Sigmoid colon (tissue), 3 donors: ENCODE data around the gene MYO15A.

Experiments
- POLR2A ChIP-seq, 2 donors: fragments of 450-650 bp; IDR thresholded peaks; one replicate each; pipeline ENCODE4 v1.6.1; 2016; ENCODE audit warnings: antibody characterized with exemption in 2 of 2, mild to moderate bottlenecking in 2 of 2, moderate library complexity in 2 of 2
- TF ChIP-seq, protein P1 (sequence below), 4 experiments: fragments of 450-650 bp in 3 of 4; fragments of 200-600 bp in 1 of 4; IDR thresholded peaks; one replicate each; pipeline ENCODE4 v1.5.1; 2016 to 2019; ENCODE audit warnings: antibody characterized with exemption in 4 of 4, mild to moderate bottlenecking in 3 of 4, moderate library complexity in 2 of 4

DNA sequence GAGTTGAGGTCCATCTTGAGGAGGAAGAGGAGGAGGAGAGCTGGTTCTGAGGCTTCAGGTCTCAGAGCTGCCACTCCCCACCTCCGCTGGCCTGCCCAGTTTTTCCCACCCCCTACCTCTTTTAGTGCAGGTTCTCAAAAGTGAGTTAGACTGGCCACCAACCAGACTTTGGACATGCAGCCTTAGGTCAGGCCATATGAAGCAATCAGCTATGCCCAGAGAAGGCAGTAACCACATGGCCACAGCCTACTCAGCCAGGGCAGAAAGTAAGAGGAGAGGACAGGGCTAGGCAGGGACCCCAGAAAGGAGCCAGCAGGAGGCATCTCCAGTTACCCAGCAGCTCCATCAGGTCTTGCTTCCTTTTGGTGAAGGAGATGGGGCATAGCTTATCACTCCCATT lies 9.0 kb downstream of the MYO15A start:
- TF ChIP-seq, protein P1, sequence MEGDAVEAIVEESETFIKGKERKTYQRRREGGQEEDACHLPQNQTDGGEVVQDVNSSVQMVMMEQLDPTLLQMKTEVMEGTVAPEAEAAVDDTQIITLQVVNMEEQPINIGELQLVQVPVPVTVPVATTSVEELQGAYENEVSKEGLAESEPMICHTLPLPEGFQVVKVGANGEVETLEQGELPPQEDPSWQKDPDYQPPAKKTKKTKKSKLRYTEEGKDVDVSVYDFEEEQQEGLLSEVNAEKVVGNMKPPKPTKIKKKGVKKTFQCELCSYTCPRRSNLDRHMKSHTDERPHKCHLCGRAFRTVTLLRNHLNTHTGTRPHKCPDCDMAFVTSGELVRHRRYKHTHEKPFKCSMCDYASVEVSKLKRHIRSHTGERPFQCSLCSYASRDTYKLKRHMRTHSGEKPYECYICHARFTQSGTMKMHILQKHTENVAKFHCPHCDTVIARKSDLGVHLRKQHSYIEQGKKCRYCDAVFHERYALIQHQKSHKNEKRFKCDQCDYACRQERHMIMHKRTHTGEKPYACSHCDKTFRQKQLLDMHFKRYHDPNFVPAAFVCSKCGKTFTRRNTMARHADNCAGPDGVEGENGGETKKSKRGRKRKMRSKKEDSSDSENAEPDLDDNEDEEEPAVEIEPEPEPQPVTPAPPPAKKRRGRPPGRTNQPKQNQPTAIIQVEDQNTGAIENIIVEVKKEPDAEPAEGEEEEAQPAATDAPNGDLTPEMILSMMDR (IDR thresholded peaks at IDR 0.05) = no peak
- TF ChIP-seq POLR2A (IDR thresholded peaks at IDR 0.05) = no peak
